ENCODE data around the gene OLFML2B. TPM values are rescaled to one million over a fixed set of nuclear protein-coding genes. Genes with fewer than 3 reads are reported as not detected.

Gene OLFML2B
- total RNA-seq, 4 donors from 2014 or later = 18.6 to 42.3 (median 20.9) TPM

GRCh38 chr1:162016631-162017030 lies 7.0 kb downstream of the OLFML2B start:
- peaks cover 0 to 64% (median 0%) of the 10 kb centered on the region in 3 donors for H3K36me3 ChIP-seq
- no peak overlapping the region for H3K4me3 ChIP-seq
- no peak overlapping the region for H3K27ac ChIP-seq
- 63 to 74% methylated on average over 2 of the region's 2 CpGs for WGBS, 2 donors
- no peaks in the 10 kb centered on the region for H3K27me3 ChIP-seq
- TF ChIP-seq, protein P1, sequence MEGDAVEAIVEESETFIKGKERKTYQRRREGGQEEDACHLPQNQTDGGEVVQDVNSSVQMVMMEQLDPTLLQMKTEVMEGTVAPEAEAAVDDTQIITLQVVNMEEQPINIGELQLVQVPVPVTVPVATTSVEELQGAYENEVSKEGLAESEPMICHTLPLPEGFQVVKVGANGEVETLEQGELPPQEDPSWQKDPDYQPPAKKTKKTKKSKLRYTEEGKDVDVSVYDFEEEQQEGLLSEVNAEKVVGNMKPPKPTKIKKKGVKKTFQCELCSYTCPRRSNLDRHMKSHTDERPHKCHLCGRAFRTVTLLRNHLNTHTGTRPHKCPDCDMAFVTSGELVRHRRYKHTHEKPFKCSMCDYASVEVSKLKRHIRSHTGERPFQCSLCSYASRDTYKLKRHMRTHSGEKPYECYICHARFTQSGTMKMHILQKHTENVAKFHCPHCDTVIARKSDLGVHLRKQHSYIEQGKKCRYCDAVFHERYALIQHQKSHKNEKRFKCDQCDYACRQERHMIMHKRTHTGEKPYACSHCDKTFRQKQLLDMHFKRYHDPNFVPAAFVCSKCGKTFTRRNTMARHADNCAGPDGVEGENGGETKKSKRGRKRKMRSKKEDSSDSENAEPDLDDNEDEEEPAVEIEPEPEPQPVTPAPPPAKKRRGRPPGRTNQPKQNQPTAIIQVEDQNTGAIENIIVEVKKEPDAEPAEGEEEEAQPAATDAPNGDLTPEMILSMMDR (IDR thresholded peaks at IDR 0.05) = no peak
- no peak for TF ChIP-seq POLR2A (IDR thresholded peaks at IDR 0.05)
- TF ChIP-seq EP300 (IDR thresholded peaks at IDR 0.05) = no peak
- DNase-seq (ENCODE audit: low spot score in 2 of 2) = no peak
- H3K9me3 ChIP-seq = peaks cover 0 to 4% (median 0%) of the 10 kb centered on the region in 4 donors
- H3K4me1 ChIP-seq = peaks cover 0 to 38% (median 17%) of the 10 kb centered on the region in 4 donors

- no peak for DNase-seq (ENCODE audit: low spot score in 2 of 2)
- no peak overlapping the region for H3K27ac ChIP-seq
- TF ChIP-seq EP300 (IDR thresholded peaks at IDR 0.05) (no peak), POLR2A (IDR thresholded peaks at IDR 0.05) (no peak)
- TF ChIP-seq, protein P1 (IDR thresholded peaks at IDR 0.05) = no peak
- H3K9me3 ChIP-seq = peaks cover 0 to 4% (median 0%) of the 10 kb centered on the region in 4 donors
- no peaks in the 10 kb centered on the region for H3K27me3 ChIP-seq
- no peak overlapping the region for H3K4me3 ChIP-seq
- 63 to 73% methylated on average over 3 of the region's 3 CpGs for WGBS, 2 donors
- peaks cover 0 to 78% (median 0%) of the 10 kb centered on the region in 3 donors for H3K36me3 ChIP-seq
- peaks cover 0 to 27% (median 9%) of the 10 kb centered on the region in 4 donors for H3K4me1 ChIP-seq
Measured at GRCh38 chr1:162015196-162015595, 8.5 kb downstream of the OLFML2B start.

DNA sequence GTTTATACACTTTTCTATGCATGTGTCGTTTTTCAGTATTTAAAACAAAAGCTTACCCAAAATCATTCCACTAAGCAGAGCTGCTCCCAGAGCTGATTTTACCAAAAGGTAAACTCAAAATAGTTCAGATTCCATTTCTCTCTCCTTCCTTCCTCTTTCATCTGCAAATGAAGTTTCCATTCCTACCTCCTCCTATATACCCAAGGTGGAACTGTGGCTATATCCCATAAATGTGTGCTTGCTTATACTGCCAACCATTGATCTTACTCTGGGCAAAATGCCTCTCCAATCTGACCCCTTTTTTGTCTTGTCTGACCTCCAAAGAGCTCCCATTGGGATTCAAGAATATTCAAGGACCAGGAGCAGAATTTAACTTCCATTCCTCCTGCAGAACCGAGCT lies 9.5 kb downstream of the OLFML2B start:
- TF ChIP-seq POLR2A (IDR thresholded peaks at IDR 0.05) (no peak), EP300 (IDR thresholded peaks at IDR 0.05) (no peak)
- TF ChIP-seq, protein P1 (IDR thresholded peaks at IDR 0.05) = no peak
- 53 to 54% methylated on average over 2 of the region's 2 CpGs for WGBS, 2 donors
- DNase-seq (ENCODE audit: low spot score in 2 of 2) = no peak

GRCh38 chr1:162013289-162013688 lies 10.4 kb downstream of the OLFML2B start:
- no peak for DNase-seq (ENCODE audit: low spot score in 2 of 2)
- TF ChIP-seq, protein P1 (IDR thresholded peaks at IDR 0.05) = no peak
- TF ChIP-seq EP300 (IDR thresholded peaks at IDR 0.05) (no peak), POLR2A (IDR thresholded peaks at IDR 0.05) (no peak)
- peaks cover 0 to 90% (median 0%) of the 10 kb centered on the region in 3 donors for H3K36me3 ChIP-seq
- H3K27ac ChIP-seq = no peak overlapping the region
- H3K9me3 ChIP-seq = peaks cover 0 to 4% (median 0%) of the 10 kb centered on the region in 4 donors
- peaks cover 0 to 8% (median under 1%) of the 10 kb centered on the region in 4 donors for H3K4me1 ChIP-seq
- no peaks in the 10 kb centered on the region for H3K27me3 ChIP-seq
- H3K4me3 ChIP-seq = no peak overlapping the region

More for the DNA sequence above, 9.5 kb downstream of the OLFML2B start:
- Histone ChIP-seq H3K4me3 (no peak overlapping the region), H3K27me3 (no peaks in the 10 kb centered on the region), H3K9me3 (peaks cover 0 to 4% (median 0%) of the 10 kb centered on the region in 4 donors), H3K27ac (no peak overlapping the region), H3K4me1 (peaks cover 0 to 17% (median 4%) of the 10 kb centered on the region in 4 donors), H3K36me3 (peaks cover 0 to 86% (median 0%) of the 10 kb centered on the region in 3 donors)

- Histone ChIP-seq H3K9me3 (peaks cover 0 to 4% (median 0%) of the 10 kb centered on the region in 4 donors), H3K36me3 (peaks cover 0 to 79% (median 0%) of the 10 kb centered on the region in 3 donors), H3K4me3 (no peak overlapping the region), H3K27ac (peak overlapping the region in 1 of 4 donors; percentile 4), H3K4me1 (peaks cover 0 to 5% (median 0%) of the 10 kb centered on the region in 4 donors), H3K27me3 (no peaks in the 10 kb centered on the region)
- TF ChIP-seq, protein P1 (IDR thresholded peaks at IDR 0.05) = no peak
- TF ChIP-seq POLR2A (IDR thresholded peaks at IDR 0.05) (no peak), EP300 (IDR thresholded peaks at IDR 0.05) (no peak)
- 72 to 82% methylated on average over 8 to 9 of the region's 9 CpGs for WGBS, 2 donors
- DNase-seq (ENCODE audit: low spot score in 2 of 2) = no peak
Measured at GRCh38 chr1:162011337-162012012, 12.2 kb downstream of the OLFML2B start.
